Caco-2 (cell line): ENCODE measurements around the gene UBQLN4. TPM values are rescaled to one million over a fixed set of nuclear protein-coding genes. Genes with fewer than 3 reads are reported as not detected.

Experiments used
- BruUV-seq: library from RNA; stranded (reverse); fragments of 400-500 nt; replicated peaks from 2 replicates; lab custom pipeline; 2021; lab: Mats Ljungman, UMichigan
- CTCF ChIA-PET: fragments of 300-600 bp; sonication (Branson Sonifier 250); formaldehyde crosslinking; loops from one replicate; lab custom pipeline; 2022; ENCODE audit warnings: antibody characterized with exemption; lab: Charles Lee
- POLR2A ChIA-PET: fragments of 300-600 bp; sonication (Branson Sonifier 250); formaldehyde crosslinking; loops from one replicate; lab custom pipeline; 2022; ENCODE audit warnings: antibody characterized with exemption; lab: Charles Lee
- DNase-seq, 2 experiments: peaks; one replicate each; pipeline versions ENCODE4 v3.0.0 to v3.0.0-alpha.2; 2020 to 2022
- H3K27me3 ChIP-seq: replicated peaks from 2 replicates; pipeline ENCODE4 v1.6.0; 2011; ENCODE audit warnings: low read length; ENCODE audit not compliant: control insufficient read depth, insufficient read depth
- H3K36me3 ChIP-seq: 2 replicates; pipeline ENCODE4 v1.5.1; 2011; ENCODE audit warnings: low read length; ENCODE audit not compliant: control insufficient read depth, insufficient read depth
- H3K4me1 ChIP-seq: fragments of 250-450 bp; sonication (Bioruptor Pico); 2 replicates; pipeline ENCODE4 v1.5.1; 2020; ENCODE audit warnings: mild to moderate bottlenecking
- H3K4me3 ChIP-seq: 2 replicates; pipeline ENCODE4 v1.5.1; 2011; ENCODE audit warnings: low read depth, mild to moderate bottlenecking, control low read depth, low read length
- H3K9me3 ChIP-seq: fragments of 250-450 bp; sonication (Bioruptor Pico); 2 replicates; pipeline ENCODE4 v1.5.1; 2020; ENCODE audit warnings: mild to moderate bottlenecking, moderate library complexity
- H3K27ac Mint-ChIP-seq: one replicate; pipeline ENCODE4 v1.8.0; 2022; ENCODE audit warnings: mixed read lengths; ENCODE audit not compliant: unreplicated experiment
- H3K27me3 Mint-ChIP-seq: one replicate; pipeline ENCODE4 v1.8.0; 2022; ENCODE audit warnings: mixed read lengths; ENCODE audit not compliant: insufficient read depth, unreplicated experiment
- H3K36me3 Mint-ChIP-seq: one replicate; pipeline ENCODE4 v1.8.0; 2022; ENCODE audit warnings: mild to moderate bottlenecking, mixed read lengths; ENCODE audit not compliant: insufficient read depth, unreplicated experiment
- H3K4me1 Mint-ChIP-seq: one replicate; pipeline ENCODE4 v1.8.0; 2022; ENCODE audit warnings: low read depth, mixed read lengths; ENCODE audit not compliant: unreplicated experiment
- H3K4me3 Mint-ChIP-seq: one replicate; pipeline ENCODE4 v1.8.0; 2022; ENCODE audit warnings: mild to moderate bottlenecking, moderate library complexity, mixed read lengths; ENCODE audit not compliant: unreplicated experiment
- H3K9me3 Mint-ChIP-seq: one replicate; pipeline ENCODE4 v1.8.0; 2022; ENCODE audit warnings: mixed read lengths; ENCODE audit not compliant: unreplicated experiment
- CTCF ChIP-seq, 2 experiments: fragments of 200-600 bp in 1 of 2; IDR thresholded peaks; 1 replicate in 1 of 2; 2 replicates in 1 of 2; pipeline versions ENCODE4 v1.5.1 to v1.8.0; 2011 to 2022; ENCODE audit warnings: antibody characterized with exemption in 1 of 2, control low read depth in 1 of 2, inconsistent platforms in 1 of 2, low read depth in 1 of 2, low read length in 1 of 2, mild to moderate bottlenecking in 1 of 2, moderate library complexity in 1 of 2; ENCODE audit not compliant: insufficient read depth in 1 of 2, severe bottlenecking in 1 of 2, unreplicated experiment in 1 of 2
- intact Hi-C: fragments of 100-400 bp; cut with micrococcal nuclease; formaldehyde crosslinking; loops from one replicate; pipeline ENCODE4 v1.10.0; 2022; ENCODE audit not compliant: unreplicated experiment
- total RNA-seq: library from RNA; stranded (reverse); gene quantifications from 2 replicates; pipeline ENCODE4 v1.2.3, GENCODE V29; 2022

The UBQLN4 gene
- total RNA-seq, 1 experiment from 2014 or later = 60.9 TPM

GRCh38 chr1:156070548-156070947 is 16.9 kb upstream of the UBQLN4 start:
- H3K27me3 Mint-ChIP-seq = no peaks in the 10 kb centered on the region
- CTCF ChIA-PET = no interaction called here
- Histone ChIP-seq H3K4me3 (no peak overlapping the region), H3K9me3 (no peaks in the 10 kb centered on the region), H3K27me3 (no peaks in the 10 kb centered on the region), H3K4me1 (no peaks in the 10 kb centered on the region), H3K36me3 (peaks cover 3% of the 10 kb centered on the region; the same call in 1 of the 2 replicates)
- H3K27ac Mint-ChIP-seq = no peak overlapping the region
- TF ChIP-seq CTCF (IDR thresholded peaks at IDR 0.05; ENCODE audit: insufficient read depth in 1 of 2, low read depth in 1 of 2, low read length in 1 of 2, severe bottlenecking in 1 of 2, unreplicated experiment in 1 of 2) = no peak
- no peaks in the 10 kb centered on the region for H3K9me3 Mint-ChIP-seq
- intact Hi-C loops = no loop called here
- peaks cover 6% of the 10 kb centered on the region for H3K4me1 Mint-ChIP-seq
- DNase-seq = peak in 1 of 2 experiments; percentile 17
- peaks cover 64% of the 10 kb centered on the region for H3K36me3 Mint-ChIP-seq
- H3K4me3 Mint-ChIP-seq = no peak overlapping the region
- POLR2A ChIA-PET = no interaction called here
- no TSS peak for BruUV-seq

GRCh38 chr1:156069490-156070455 is 16.2 kb upstream of the UBQLN4 start:
- no peak overlapping the region for H3K4me3 Mint-ChIP-seq
- no peaks in the 10 kb centered on the region for H3K27me3 ChIP-seq
- H3K4me3 ChIP-seq = no peak overlapping the region
- H3K9me3 ChIP-seq = no peaks in the 10 kb centered on the region
- BruUV-seq = no TSS peak
- DNase-seq = no peak
- POLR2A ChIA-PET = no interaction called here
- intact Hi-C loops = loop anchor here (5.0 kb wide), 1 partner anchor 62 kb away; no protein-coding TSS in a partner anchor
- H3K27ac Mint-ChIP-seq = no peak overlapping the region
- peaks cover 72% of the 10 kb centered on the region for H3K36me3 Mint-ChIP-seq
- CTCF ChIA-PET = no interaction called here
- no peaks in the 10 kb centered on the region for H3K27me3 Mint-ChIP-seq
- peaks cover 4% of the 10 kb centered on the region; the same call in 1 of the 2 replicates for H3K36me3 ChIP-seq
- no peak for TF ChIP-seq CTCF (IDR thresholded peaks at IDR 0.05; ENCODE audit: insufficient read depth in 1 of 2, low read depth in 1 of 2, low read length in 1 of 2, severe bottlenecking in 1 of 2, unreplicated experiment in 1 of 2)
- no peaks in the 10 kb centered on the region for H3K9me3 Mint-ChIP-seq
- no peaks in the 10 kb centered on the region for H3K4me1 ChIP-seq
- H3K4me1 Mint-ChIP-seq = peaks cover 6% of the 10 kb centered on the region

- Mint-ChIP-seq H3K9me3 (no peaks in the 10 kb centered on the region), H3K27me3 (no peaks in the 10 kb centered on the region), H3K36me3 (peaks cover 74% of the 10 kb centered on the region), H3K4me3 (no peak overlapping the region), H3K4me1 (peaks cover 2% of the 10 kb centered on the region), H3K27ac (no peak overlapping the region)
- DNase-seq = no peak
- Histone ChIP-seq H3K9me3 (no peaks in the 10 kb centered on the region), H3K27me3 (no peaks in the 10 kb centered on the region), H3K4me1 (no peaks in the 10 kb centered on the region), H3K36me3 (peaks cover 4% of the 10 kb centered on the region; the same call in 1 of the 2 replicates), H3K4me3 (no peak overlapping the region)
- ChIA-PET CTCF (interaction anchor here (1.2 kb wide), 1 partner anchor 70 kb away, joined by 4 read pairs; no protein-coding TSS in a partner anchor), POLR2A (no interaction called here)
- intact Hi-C loops = loop anchor here (5.0 kb wide), 1 partner anchor 60 kb away; no protein-coding TSS in a partner anchor
- TF ChIP-seq CTCF (IDR thresholded peaks at IDR 0.05; ENCODE audit: insufficient read depth in 1 of 2, low read depth in 1 of 2, low read length in 1 of 2, severe bottlenecking in 1 of 2, unreplicated experiment in 1 of 2) = no peak
- BruUV-seq = no TSS peak
Observed at GRCh38 chr1:156067262-156067661, 13.7 kb upstream of the UBQLN4 start.
